ENCODE measurements around the gene ST8SIA6. TPM values are rescaled to one million over a fixed set of nuclear protein-coding genes. Genes with fewer than 3 reads are reported as not detected.

The ST8SIA6 gene
- total RNA-seq, 1 donor from 2014 or later, result 0.13 TPM

- TF ChIP-seq CTCF (IDR thresholded peaks at IDR 0.05), result no peak
- intact Hi-C loops (cut with micrococcal nuclease), result no loop called here
- Mint-ChIP-seq H3K9me3 (peaks cover 2% of the 10 kb centered on the region), H3K36me3 (ENCODE audit: low read depth) (no peaks in the 10 kb centered on the region), H3K27ac (no peak overlapping the region), H3K27me3 (no peaks in the 10 kb centered on the region), H3K4me1 (no peaks in the 10 kb centered on the region), H3K4me3 (no peak overlapping the region)
- POLR2A ChIA-PET, result no interaction called here
- ATAC-seq (ENCODE audit: low read depth), result no peak
- CTCF ChIA-PET, result no interaction called here
- no peak for DNase-seq
These were observed 40.3 kb upstream of the ST8SIA6 start for GRCh38 chr10:17494626-17495260.

GRCh38 chr10:17488848-17489247, 34.5 kb upstream of the ST8SIA6 start:
- Mint-ChIP-seq H3K36me3 (ENCODE audit: low read depth) (no peaks in the 10 kb centered on the region), H3K27me3 (no peaks in the 10 kb centered on the region), H3K4me1 (no peaks in the 10 kb centered on the region), H3K4me3 (no peak overlapping the region), H3K9me3 (no peaks in the 10 kb centered on the region), H3K27ac (no peak overlapping the region)
- ATAC-seq (ENCODE audit: low read depth) (no peak), DNase-seq (no peak)
- no peak for TF ChIP-seq CTCF (IDR thresholded peaks at IDR 0.05)
- ChIA-PET CTCF (no interaction called here), POLR2A (no interaction called here)
- intact Hi-C loops (cut with micrococcal nuclease), result no loop called here

GRCh38 chr10:17483079-17483478, 28.7 kb upstream of the ST8SIA6 start:
- ATAC-seq (ENCODE audit: low read depth), result no peak
- Mint-ChIP-seq H3K4me3 (no peak overlapping the region), H3K36me3 (ENCODE audit: low read depth) (no peaks in the 10 kb centered on the region), H3K9me3 (peaks cover 4% of the 10 kb centered on the region), H3K4me1 (no peaks in the 10 kb centered on the region), H3K27me3 (peaks cover 3% of the 10 kb centered on the region), H3K27ac (no peak overlapping the region)
- intact Hi-C loops (cut with micrococcal nuclease), result no loop called here
- no peak for DNase-seq
- CTCF ChIA-PET, result no interaction called here
- POLR2A ChIA-PET, result no interaction called here
- no peak for TF ChIP-seq CTCF (IDR thresholded peaks at IDR 0.05)

- H3K4me1 Mint-ChIP-seq, result no peaks in the 10 kb centered on the region
- ChIA-PET CTCF (no interaction called here), POLR2A (no interaction called here)
- peaks cover 4% of the 10 kb centered on the region for H3K9me3 Mint-ChIP-seq
- no peak overlapping the region for H3K27ac Mint-ChIP-seq
- ATAC-seq (ENCODE audit: low read depth) (no peak), DNase-seq (no peak)
- H3K36me3 Mint-ChIP-seq (ENCODE audit: low read depth), result no peaks in the 10 kb centered on the region
- TF ChIP-seq CTCF (IDR thresholded peaks at IDR 0.05), result no peak
- H3K4me3 Mint-ChIP-seq, result no peak overlapping the region
- H3K27me3 Mint-ChIP-seq, result peaks cover 9% of the 10 kb centered on the region
- intact Hi-C loops (cut with micrococcal nuclease), result no loop called here
These were observed 25.4 kb upstream of the ST8SIA6 start for GRCh38 chr10:17479822-17480221.

- TF ChIP-seq CTCF (IDR thresholded peaks at IDR 0.05), result no peak
- intact Hi-C loops (cut with micrococcal nuclease), result no loop called here
These were observed 24.7 kb upstream of the ST8SIA6 start for GRCh38 chr10:17479015-17479615.

More at GRCh38 chr10:17479015-17479615, 24.7 kb upstream of the ST8SIA6 start:
- ChIA-PET POLR2A (no interaction called here), CTCF (no interaction called here)
- H3K27me3 Mint-ChIP-seq, result peaks cover 9% of the 10 kb centered on the region
- peaks cover 4% of the 10 kb centered on the region for H3K9me3 Mint-ChIP-seq
- H3K36me3 Mint-ChIP-seq (ENCODE audit: low read depth), result no peaks in the 10 kb centered on the region
- ATAC-seq (ENCODE audit: low read depth) (no peak), DNase-seq (no peak)
- no peak overlapping the region for H3K27ac Mint-ChIP-seq
- H3K4me1 Mint-ChIP-seq, result no peaks in the 10 kb centered on the region
- no peak overlapping the region for H3K4me3 Mint-ChIP-seq

Measured in activated B cell treated with CpG ODN at 0.5 μM for 24 hours (primary cell).